ENCODE results near the gene SLC5A6.

GRCh38 chr2:27159271-27159670 is 52.8 kb downstream of the SLC5A6 start:
- TF ChIP-seq USF1 (CRISPR knock-in tag; IDR thresholded peaks at IDR 0.05) = no peak
- no peak for TF ChIP-seq CTCF (IDR thresholded peaks at IDR 0.05)
- TF ChIP-seq ATF2 (CRISPR knock-in tag; IDR thresholded peaks at IDR 0.05; ENCODE audit: borderline replicate concordance, low read depth) = no peak
- TF ChIP-seq ARID4B (CRISPR knock-in tag; IDR thresholded peaks at IDR 0.05; ENCODE audit: borderline replicate concordance) = no peak
- TF ChIP-seq ZNF423 (CRISPR knock-in tag; IDR thresholded peaks at IDR 0.05) = no peak
- TF ChIP-seq ZBTB43 (CRISPR knock-in tag; IDR thresholded peaks at IDR 0.05) = no peak
- TF ChIP-seq TEAD4 (CRISPR knock-in tag; IDR thresholded peaks at IDR 0.05) = no peak

All from WTC11 (cell line).